A549 (cell line): ENCODE results near the gene SEC23IP. TPM values are rescaled to one million over a fixed set of nuclear protein-coding genes. Genes with fewer than 3 reads are reported as not detected.

Experiments used
- ATAC-seq, 2 experiments: fragments of 200-7000 bp in 1 of 2; fragments of >200 bp in 1 of 2; cut with Nextera tagmentation in 1 of 2; cut with Tn5 transposase in 1 of 2; 3 replicates each; pipeline versions ENCODE4 v1.8.0 to v1.9.1; 2018 to 2020; ENCODE audit warnings: mild to moderate bottlenecking in 1 of 2, moderate library complexity in 1 of 2
- CTCF ChIA-PET: fragments of 300-600 bp; sonication (Branson Sonifier 250); formaldehyde crosslinking; extraction: SDS; loops from one replicate; lab custom pipeline; 2021; ENCODE audit warnings: antibody characterized with exemption, inconsistent platforms; lab: Yijun Ruan, JAX
- POLR2A ChIA-PET: fragments of 350-600 bp; formaldehyde crosslinking; extraction: SDS; loops from one replicate; lab custom pipeline; 2021; ENCODE audit warnings: antibody characterized with exemption, inconsistent platforms; lab: Yijun Ruan, JAX
- DNase-seq, 2 experiments: peaks; one replicate each; pipeline versions ENCODE4 v3.0.0 to v3.0.0-alpha.2; 2011 to 2016; ENCODE audit warnings: low read depth in 1 of 2, low spot score in 1 of 2
- FAIRE-seq: peaks from 2 replicates; lab custom pipeline; 2011; peaks lifted over from hg19 to GRCh38; lab: Jason Lieb, UNC
- H3K27ac ChIP-seq, 2 experiments: fragments of >200 bp; sonication (Bioruptor Twin); formaldehyde crosslinking; 3 replicates each; pipeline ENCODE4 v1.5.1; 2016 to 2017
- H3K4me1 ChIP-seq: fragments of >200 bp; sonication (Bioruptor Twin); formaldehyde crosslinking; 3 replicates; pipeline ENCODE4 v1.6.1; 2016
- H3K4me2 ChIP-seq: fragments of >200 bp; sonication (Bioruptor Twin); formaldehyde crosslinking; 3 replicates; pipeline ENCODE4 v1.6.1; 2016
- H3K4me3 ChIP-seq: fragments of >200 bp; sonication (Bioruptor Twin); formaldehyde crosslinking; 3 replicates; pipeline ENCODE4 v1.5.1; 2016
- H3K9me3 ChIP-seq: fragments of >200 bp; sonication (Bioruptor Twin); formaldehyde crosslinking; 3 replicates; pipeline ENCODE4 v1.6.1; 2016
- ATOH8 ChIP-seq: fragments of 250-450 bp; sonication (Bioruptor Pico); IDR thresholded peaks from 2 replicates; pipeline ENCODE4 v1.5.0; 2020; ENCODE audit warnings: low read depth, mild to moderate bottlenecking, moderate library complexity
- BHLHE40 ChIP-seq: IDR thresholded peaks from 2 replicates; pipeline ENCODE4 v1.6.1; 2012; ENCODE audit warnings: low read depth, low read length, inconsistent platforms
- CBX2 ChIP-seq: fragments of 200-600 bp; sonication (generic); IDR thresholded peaks from 2 replicates; pipeline ENCODE4 v1.6.1; 2016; ENCODE audit warnings: low read depth, mild to moderate bottlenecking, borderline replicate concordance
- CBX8 ChIP-seq: fragments of 200-600 bp; sonication (generic); IDR thresholded peaks from 2 replicates; pipeline ENCODE4 v1.6.1; 2016
- CEBPB ChIP-seq, 2 experiments: fragments of >200 bp in 1 of 2; sonication (Bioruptor Twin) in 1 of 2; formaldehyde crosslinking in 1 of 2; IDR thresholded peaks; 2 replicates each; pipeline ENCODE4 v1.6.1; 2012 to 2016
- CHD2 ChIP-seq: fragments of 150-350 bp; IDR thresholded peaks from 2 replicates; pipeline ENCODE4 v1.6.1; 2014; ENCODE audit warnings: low read length; ENCODE audit not compliant: partially characterized antibody
- CHD4 ChIP-seq: fragments of 200-600 bp; sonication (generic); IDR thresholded peaks from 2 replicates; pipeline ENCODE4 v1.6.1; 2016; ENCODE audit warnings: antibody characterized with exemption, mild to moderate bottlenecking, borderline replicate concordance
- E2F6 ChIP-seq: IDR thresholded peaks from 2 replicates; pipeline ENCODE4 v1.6.1; 2012; ENCODE audit warnings: low read depth, borderline replicate concordance
- ELK1 ChIP-seq: fragments of 150-350 bp; IDR thresholded peaks from 2 replicates; pipeline ENCODE4 v1.6.1; 2014; ENCODE audit warnings: low read depth, mild to moderate bottlenecking, low read length
- FOSB ChIP-seq: fragments of 250-450 bp; sonication (Bioruptor Pico); IDR thresholded peaks from 2 replicates; pipeline ENCODE4 v1.5.0; 2020; ENCODE audit warnings: mild to moderate bottlenecking, moderate library complexity
- FOSL2 ChIP-seq, 2 experiments: fragments of 450-650 bp in 1 of 2; fragments of >200 bp in 1 of 2; sonication (Bioruptor Twin) in 1 of 2; formaldehyde crosslinking; IDR thresholded peaks; 2 replicates each; pipeline versions ENCODE4 v1.5.0 to v1.6.1; 2016 to 2020; ENCODE audit warnings: mild to moderate bottlenecking in 1 of 2, moderate library complexity in 1 of 2
- FOXS1 ChIP-seq: fragments of 250-450 bp; sonication (Bioruptor Pico); IDR thresholded peaks from 2 replicates; pipeline ENCODE4 v1.5.0; 2020; ENCODE audit warnings: mild to moderate bottlenecking, moderate library complexity
- HMGXB4 ChIP-seq: fragments of 250-450 bp; sonication (Bioruptor Pico); IDR thresholded peaks from 2 replicates; pipeline ENCODE4 v1.5.0; 2021; ENCODE audit warnings: mild to moderate bottlenecking, moderate library complexity, borderline replicate concordance
- HOXB13 ChIP-seq: fragments of 250-450 bp; sonication (Bioruptor Pico); IDR thresholded peaks from 2 replicates; pipeline ENCODE4 v1.5.0; 2020; ENCODE audit warnings: low read depth, mild to moderate bottlenecking, moderate library complexity
- KDM1A ChIP-seq: fragments of 200-600 bp; sonication (generic); IDR thresholded peaks from 2 replicates; pipeline ENCODE4 v1.6.1; 2016; ENCODE audit warnings: low read depth, mild to moderate bottlenecking
- NR3C1 ChIP-seq: fragments of >200 bp; sonication (Bioruptor Twin); formaldehyde crosslinking; IDR thresholded peaks from 3 replicates; pipeline ENCODE4 v1.6.1; 2017
- PBX3 ChIP-seq: IDR thresholded peaks from 2 replicates; pipeline ENCODE4 v1.6.1; 2012
- PHF8 ChIP-seq: fragments of 200-600 bp; sonication (generic); IDR thresholded peaks from 2 replicates; pipeline ENCODE4 v1.6.1; 2016; ENCODE audit warnings: low read depth, mild to moderate bottlenecking, antibody characterized with exemption, moderate library complexity, borderline replicate concordance
- RAD21 ChIP-seq, 2 experiments: fragments of >200 bp in 1 of 2; sonication (Bioruptor Twin) in 1 of 2; formaldehyde crosslinking in 1 of 2; IDR thresholded peaks in 1 of 2; conservative IDR thresholded peaks in 1 of 2; 2 replicates in 1 of 2; 3 replicates in 1 of 2; pipeline ENCODE4 v1.6.1; 2012 to 2018; ENCODE audit warnings: inconsistent platforms in 1 of 2
- RARB ChIP-seq: fragments of 250-450 bp; sonication (Bioruptor Pico); IDR thresholded peaks from 2 replicates; pipeline ENCODE4 v1.8.0; 2021; ENCODE audit warnings: mild to moderate bottlenecking, moderate library complexity
- REST ChIP-seq: fragments of 200-600 bp; sonication (generic); IDR thresholded peaks from 2 replicates; pipeline ENCODE4 v1.6.1; 2016; ENCODE audit warnings: antibody characterized with exemption, mild to moderate bottlenecking, moderate library complexity
- RFX5 ChIP-seq: fragments of 450-650 bp; IDR thresholded peaks from 2 replicates; pipeline ENCODE4 v1.7.1; 2014; ENCODE audit warnings: antibody characterized with exemption, mild to moderate bottlenecking, moderate library complexity
- RNF2 ChIP-seq: fragments of 200-600 bp; sonication (generic); IDR thresholded peaks from 2 replicates; pipeline ENCODE4 v1.6.1; 2016; ENCODE audit warnings: low read depth, mild to moderate bottlenecking, antibody characterized with exemption, moderate library complexity, borderline replicate concordance
- USF2 ChIP-seq: fragments of 450-650 bp; IDR thresholded peaks from 2 replicates; pipeline ENCODE4 v1.6.1; 2014; ENCODE audit warnings: antibody characterized with exemption
- ZSCAN20 ChIP-seq: fragments of 250-450 bp; sonication (Bioruptor Pico); IDR thresholded peaks from 2 replicates; pipeline ENCODE4 v1.8.0; 2022; ENCODE audit warnings: mild to moderate bottlenecking, moderate library complexity
- WGBS: methylation state at CpG from one replicate; pipeline ENCODE4 v1.1.6; 2017; ENCODE audit errors: missing lambda C conversion rate; 5-methylcytosine and 5-hydroxymethylcytosine counted together
- polyA minus RNA-seq: library from RNA; depleted of rRNA, polyadenylated mRNA; stranded (reverse); fragments of >200 nt; gene quantifications from 2 replicates; pipeline ENCODE4 v1.2.3, GENCODE V29; 2011; rRNA and poly(A)+ RNA removed
- polyA plus RNA-seq, 4 experiments: library from polyadenylated mRNA; depleted of rRNA in 3 of 4; stranded (reverse); fragments of >200 nt; fragmentation: RNase III in 1 of 4; extraction: RNeasy Plus Mini Kit Qiagen cat#74134 plus additional on column Dnase treatment in 1 of 4; gene quantifications; 2 replicates in 3 of 4; 3 replicates in 1 of 4; pipeline ENCODE4 v1.2.3, GENCODE V29; 2011 to 2017

The SEC23IP gene
- polyA plus RNA-seq (2011; rRNA removed) (62.5 and 75.6 TPM in 2 replicates), polyA plus RNA-seq (2017; fragmentation: RNase III; extraction: RNeasy Plus Mini Kit Qiagen cat#74134 plus additional on column Dnase treatment) (44.9 to 61.9 TPM (median 55.6 TPM) in 3 replicates), polyA minus RNA-seq (157 and 227 TPM in 2 replicates)
- 17.0 and 24.6 TPM in 2 replicates for polyA plus RNA-seq (2012; cell fraction: cytosol; rRNA removed)
- 21.5 and 26.2 TPM in 2 replicates for polyA plus RNA-seq (2012; cell fraction: nucleus; rRNA removed)

GRCh38 chr10:119892188-119893065, at the start of gene SEC23IP:
Gene SEC23IP, plus strand, starts transcription at chr10:119892730. Its CDS starts 53 bp downstream, at chr10:119892783.
- peak; percentile 97 to 99 for ATAC-seq
- POLR2A ChIA-PET, result interaction anchor here (0.5 to 2.3 kb wide), 15 partner anchors 9 to 350 kb away, joined by 3 to 44 read pairs (median 4); partner anchors contain the start of genes INPP5F, MCMBP, RGS10 and TIAL1
- TF ChIP-seq E2F6, result peak; percentile 92
- TF ChIP-seq CHD2, result no peak
- peak; percentile 38; the same call in 1 of the 2 replicates for TF ChIP-seq ATOH8 (CRISPR knock-in tag)
- TF ChIP-seq RAD21 (conservative IDR thresholded peaks at IDR 0.05 in 1 of 2, IDR thresholded peaks at IDR 0.05 in 1 of 2), result no peak
- TF ChIP-seq NR3C1, result no peak
- TF ChIP-seq BHLHE40, result peak; percentile 83
- TF ChIP-seq ELK1, result no peak
- no peak for TF ChIP-seq CHD4
- no peak for TF ChIP-seq CBX8
- TF ChIP-seq KDM1A, result no peak
- TF ChIP-seq CBX2, result no peak
- TF ChIP-seq RNF2, result no peak
- TF ChIP-seq USF2, result peak; percentile 93
- 0 out of 2 replicates have a peak, but pooled peaks have one; percentile 19 for TF ChIP-seq RFX5
- TF ChIP-seq PHF8, result peak; percentile 94; the same call in 1 of the 2 replicates
- no peak for TF ChIP-seq CEBPB (IDR thresholded peaks at IDR 0.05)
- TF ChIP-seq ZSCAN20 (CRISPR knock-in tag), result no peak
- no peak for TF ChIP-seq FOXS1
- TF ChIP-seq PBX3, result no peak
- no peak for TF ChIP-seq RARB
- TF ChIP-seq FOSL2 (IDR thresholded peaks at IDR 0.05), result no peak
- TF ChIP-seq FOSL2 (CRISPR knock-in tag; IDR thresholded peaks at IDR 0.05), result peak; percentile 41; the same call in 1 of the 2 replicates
- TF ChIP-seq HOXB13, result peak; percentile 76; the same call in 1 of the 2 replicates
- TF ChIP-seq HMGXB4 (CRISPR knock-in tag), result no peak
- peak; percentile 72; the same call in 1 of the 2 replicates for TF ChIP-seq FOSB (CRISPR knock-in tag)
- TF ChIP-seq REST, result 0 out of 2 replicates have a peak, but pooled peaks have one; percentile 21

More at GRCh38 chr10:119892188-119893065, at the start of gene SEC23IP:
- 0 out of 3 replicates have a peak, but pooled peaks cover 5% of the 10 kb centered on the region for H3K9me3 ChIP-seq
- under 1% methylated on average over 43 of the region's 61 CpGs for WGBS
- FAIRE-seq (peak; percentile 80), DNase-seq (peak; percentile 93 to 98)
- H3K4me3 ChIP-seq, result peak within 1 kb of the TSS; percentile 98
- CTCF ChIA-PET, result interaction anchor here (0.6 to 1.2 kb wide), 4 partner anchors 17 to 1872 kb away, joined by 3 to 5 read pairs (median 3); no protein-coding TSS in a partner anchor
- peak within 1 kb of the TSS; percentile 82 for H3K4me2 ChIP-seq
- peak within 1 kb of the TSS; percentile 90 to 97 for H3K27ac ChIP-seq
- peaks cover 40% of the 10 kb centered on the region for H3K4me1 ChIP-seq
